MM.1S (cell line): ENCODE results near the gene AAK1.

Experiments used
- EZH2 ChIP-seq: fragments of 300-600 bp; sonication (generic); optimal IDR thresholded peaks from 2 replicates; pipeline ENCODE3; 2017; ENCODE audit warnings: low read depth, mild to moderate bottlenecking, antibody characterized with exemption, low read length, mixed read lengths
- TF ChIP-seq, protein P1 (sequence below): fragments of 300-600 bp; sonication (generic); IDR thresholded peaks from 2 replicates; pipeline ENCODE4 v1.5.1; 2016; ENCODE audit warnings: antibody characterized with exemption, low read length, mixed read lengths

DNA sequence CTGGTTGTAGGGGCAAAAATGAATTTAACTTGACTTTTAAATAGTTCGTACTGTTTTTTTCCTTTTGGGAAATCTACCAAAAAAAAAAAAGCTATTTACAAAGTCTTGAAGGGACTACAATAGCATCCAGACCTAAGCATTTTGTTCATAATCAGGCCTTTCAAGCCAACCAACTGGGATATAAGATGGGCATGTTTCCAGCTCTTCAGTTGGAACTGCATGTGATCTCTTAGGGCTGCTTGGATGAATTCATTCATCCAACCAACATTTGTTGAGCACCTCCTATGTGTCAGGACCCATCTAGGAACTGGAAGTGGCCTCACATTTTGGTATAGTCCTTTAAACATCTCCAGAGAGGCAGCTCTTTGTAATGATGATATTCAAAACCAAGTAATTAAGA lies 98.6 kb downstream of the AAK1 start:
- TF ChIP-seq, protein P1, sequence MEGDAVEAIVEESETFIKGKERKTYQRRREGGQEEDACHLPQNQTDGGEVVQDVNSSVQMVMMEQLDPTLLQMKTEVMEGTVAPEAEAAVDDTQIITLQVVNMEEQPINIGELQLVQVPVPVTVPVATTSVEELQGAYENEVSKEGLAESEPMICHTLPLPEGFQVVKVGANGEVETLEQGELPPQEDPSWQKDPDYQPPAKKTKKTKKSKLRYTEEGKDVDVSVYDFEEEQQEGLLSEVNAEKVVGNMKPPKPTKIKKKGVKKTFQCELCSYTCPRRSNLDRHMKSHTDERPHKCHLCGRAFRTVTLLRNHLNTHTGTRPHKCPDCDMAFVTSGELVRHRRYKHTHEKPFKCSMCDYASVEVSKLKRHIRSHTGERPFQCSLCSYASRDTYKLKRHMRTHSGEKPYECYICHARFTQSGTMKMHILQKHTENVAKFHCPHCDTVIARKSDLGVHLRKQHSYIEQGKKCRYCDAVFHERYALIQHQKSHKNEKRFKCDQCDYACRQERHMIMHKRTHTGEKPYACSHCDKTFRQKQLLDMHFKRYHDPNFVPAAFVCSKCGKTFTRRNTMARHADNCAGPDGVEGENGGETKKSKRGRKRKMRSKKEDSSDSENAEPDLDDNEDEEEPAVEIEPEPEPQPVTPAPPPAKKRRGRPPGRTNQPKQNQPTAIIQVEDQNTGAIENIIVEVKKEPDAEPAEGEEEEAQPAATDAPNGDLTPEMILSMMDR, result no peak
- no peak for TF ChIP-seq EZH2
